Lung (tissue), 16 donors: ENCODE data around the gene SERPIND1. TPM values are rescaled to one million over a fixed set of nuclear protein-coding genes. Genes with fewer than 3 reads are reported as not detected.

Experiments
- ATAC-seq: fragments of 200-7000 bp; cut with Tn5 transposase; one replicate; pipeline ENCODE4 v1.9.1; 2020; ENCODE audit warnings: moderate number of reproducible peaks; ENCODE audit not compliant: insufficient read depth, low FRiP score
- DNase-seq, 3 donors: peaks; one replicate each; pipeline ENCODE4 v3.0.0-alpha.2; 2013 to 2017
- H3K27ac ChIP-seq, 2 donors: one replicate each; pipeline ENCODE4 v1.5.1; 2013; ENCODE audit warnings: mild to moderate bottlenecking in 2 of 2, moderate library complexity in 2 of 2, control low read depth in 1 of 2, inconsistent platforms in 1 of 2, low read depth in 1 of 2, low read length in 1 of 2
- H3K27me3 ChIP-seq, 3 donors: one replicate each; pipeline ENCODE4 v1.5.1; 2013; ENCODE audit warnings: low read length in 2 of 3; ENCODE audit not compliant: control insufficient read depth in 3 of 3, insufficient read depth in 3 of 3
- H3K36me3 ChIP-seq, 4 donors: one replicate each; pipeline ENCODE4 v1.5.1; 2013; ENCODE audit warnings: low read length in 4 of 4, mild to moderate bottlenecking in 1 of 4, moderate library complexity in 1 of 4; ENCODE audit not compliant: control insufficient read depth in 4 of 4, insufficient read depth in 4 of 4
- H3K4me1 ChIP-seq, 5 donors: one replicate each; pipeline ENCODE4 v1.5.1; 2013; ENCODE audit warnings: low read length in 5 of 5, mild to moderate bottlenecking in 2 of 5, moderate library complexity in 1 of 5; ENCODE audit not compliant: control insufficient read depth in 5 of 5, insufficient read depth in 5 of 5
- H3K4me3 ChIP-seq: one replicate; pipeline ENCODE4 v1.5.1; 2013; ENCODE audit warnings: mild to moderate bottlenecking, control low read depth, moderate library complexity
- H3K9ac ChIP-seq, 2 donors: one replicate each; pipeline ENCODE4 v1.5.1; 2013; ENCODE audit warnings: low read length in 2 of 2, control low read depth in 1 of 2; ENCODE audit not compliant: insufficient read depth in 1 of 2
- H3K9me3 ChIP-seq, 4 donors: one replicate each; pipeline ENCODE4 v1.5.1; 2013; ENCODE audit warnings: low read length in 3 of 4, mild to moderate bottlenecking in 1 of 4, moderate library complexity in 1 of 4; ENCODE audit not compliant: control insufficient read depth in 4 of 4, insufficient read depth in 3 of 4
- WGBS, 2 donors: extraction: QIAGEN DNeasy Blood & Tissue Kit; methylation state at CpG; one replicate each; pipeline ENCODE4 v1.1.7; 2013; 5-methylcytosine and 5-hydroxymethylcytosine counted together
- long read RNA-seq, 5 donors: transcript quantifications; one replicate each; lab custom pipeline, GENCODE V29; 2026
- polyA plus RNA-seq, 2 donors: library from polyadenylated mRNA; stranded (reverse); fragments of 200-250 nt; gene quantifications; one replicate each; pipeline ENCODE4 v1.2.1, GENCODE V29; 2013
- total RNA-seq, 2 donors: library from RNA; depleted of rRNA in 1 of 2; stranded (reverse); fragments of >200 nt in 1 of 2; gene quantifications; one replicate each; pipeline ENCODE4 v1.2.1, GENCODE V29; 2014 to 2021
- TF ChIP-seq, protein P1 (sequence below): IDR thresholded peaks from 2 replicates; pipeline ENCODE4 v1.5.1; 2012; ENCODE audit warnings: mild to moderate bottlenecking; ENCODE audit errors: control extremely low read depth, extremely low read depth
- donor health status: control.
- donor health status: control.
- donor health status: Bipolar disorder and iron deficiency.
- donor health status: healthy.
- donor health status: DM: yes; HTN: yes; CAD: no.

Gene SERPIND1, protein sequence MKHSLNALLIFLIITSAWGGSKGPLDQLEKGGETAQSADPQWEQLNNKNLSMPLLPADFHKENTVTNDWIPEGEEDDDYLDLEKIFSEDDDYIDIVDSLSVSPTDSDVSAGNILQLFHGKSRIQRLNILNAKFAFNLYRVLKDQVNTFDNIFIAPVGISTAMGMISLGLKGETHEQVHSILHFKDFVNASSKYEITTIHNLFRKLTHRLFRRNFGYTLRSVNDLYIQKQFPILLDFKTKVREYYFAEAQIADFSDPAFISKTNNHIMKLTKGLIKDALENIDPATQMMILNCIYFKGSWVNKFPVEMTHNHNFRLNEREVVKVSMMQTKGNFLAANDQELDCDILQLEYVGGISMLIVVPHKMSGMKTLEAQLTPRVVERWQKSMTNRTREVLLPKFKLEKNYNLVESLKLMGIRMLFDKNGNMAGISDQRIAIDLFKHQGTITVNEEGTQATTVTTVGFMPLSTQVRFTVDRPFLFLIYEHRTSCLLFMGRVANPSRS
- under 1 TPM; 0.64 to 0.85 TPM for total RNA-seq
- 1 to 10 TPM in 1 of 2 donors, under 1 TPM in 1; 0.02 to 2.0 TPM for polyA plus RNA-seq
- long read RNA-seq, donor 1 = 0 reads
- long read RNA-seq, donor 2 = 0 reads
- long read RNA-seq, donor 3 = 0 reads
- long read RNA-seq, donor 4 = 0 reads
- long read RNA-seq, donor 5 = 0 reads

DNA sequence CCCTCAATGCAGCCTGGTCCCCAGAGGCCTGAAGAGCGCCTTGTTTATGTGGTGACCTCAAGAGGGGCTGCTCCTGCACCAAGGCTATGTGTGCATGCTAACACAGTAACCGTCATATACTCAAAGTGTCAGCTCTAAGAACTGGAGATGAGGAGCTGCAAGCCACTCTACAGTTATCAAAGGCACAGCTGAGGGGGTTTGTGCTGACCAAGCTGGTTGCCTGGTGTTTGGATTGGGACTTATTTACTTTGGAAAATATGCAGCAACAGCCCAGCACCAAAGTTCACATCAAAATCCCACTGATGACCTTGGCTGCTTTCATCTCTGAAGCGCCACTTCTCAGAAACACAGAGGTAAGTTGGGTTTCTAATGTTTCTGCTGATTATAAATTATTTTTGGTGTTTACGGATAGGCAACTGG, at the start of gene SERPIND1:
TSS of gene SERPIND1 (plus strand) at position 321 of the 420 bp plus-strand sequence. CDS start 5,200 bp downstream, outside the sequence.
- WGBS, 2 donors = 82 to 94% methylated on average over 4 of the region's 4 CpGs
- Histone ChIP-seq H3K27me3 (no peaks in the 10 kb centered on the region), H3K9me3 (no peaks in the 10 kb centered on the region), H3K9ac (no peak within 1 kb of the TSS), H3K4me1 (peaks cover 0 to 7% (median 0%) of the 10 kb centered on the region in 5 donors), H3K27ac (no peak within 1 kb of the TSS), H3K4me3 (no peak within 1 kb of the TSS), H3K36me3 (peaks cover 0 to 15% (median 1%) of the 10 kb centered on the region in 4 donors)
- DNase-seq (no peak), ATAC-seq (no peak)
- TF ChIP-seq, protein P1, sequence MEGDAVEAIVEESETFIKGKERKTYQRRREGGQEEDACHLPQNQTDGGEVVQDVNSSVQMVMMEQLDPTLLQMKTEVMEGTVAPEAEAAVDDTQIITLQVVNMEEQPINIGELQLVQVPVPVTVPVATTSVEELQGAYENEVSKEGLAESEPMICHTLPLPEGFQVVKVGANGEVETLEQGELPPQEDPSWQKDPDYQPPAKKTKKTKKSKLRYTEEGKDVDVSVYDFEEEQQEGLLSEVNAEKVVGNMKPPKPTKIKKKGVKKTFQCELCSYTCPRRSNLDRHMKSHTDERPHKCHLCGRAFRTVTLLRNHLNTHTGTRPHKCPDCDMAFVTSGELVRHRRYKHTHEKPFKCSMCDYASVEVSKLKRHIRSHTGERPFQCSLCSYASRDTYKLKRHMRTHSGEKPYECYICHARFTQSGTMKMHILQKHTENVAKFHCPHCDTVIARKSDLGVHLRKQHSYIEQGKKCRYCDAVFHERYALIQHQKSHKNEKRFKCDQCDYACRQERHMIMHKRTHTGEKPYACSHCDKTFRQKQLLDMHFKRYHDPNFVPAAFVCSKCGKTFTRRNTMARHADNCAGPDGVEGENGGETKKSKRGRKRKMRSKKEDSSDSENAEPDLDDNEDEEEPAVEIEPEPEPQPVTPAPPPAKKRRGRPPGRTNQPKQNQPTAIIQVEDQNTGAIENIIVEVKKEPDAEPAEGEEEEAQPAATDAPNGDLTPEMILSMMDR = no peak

DNA sequence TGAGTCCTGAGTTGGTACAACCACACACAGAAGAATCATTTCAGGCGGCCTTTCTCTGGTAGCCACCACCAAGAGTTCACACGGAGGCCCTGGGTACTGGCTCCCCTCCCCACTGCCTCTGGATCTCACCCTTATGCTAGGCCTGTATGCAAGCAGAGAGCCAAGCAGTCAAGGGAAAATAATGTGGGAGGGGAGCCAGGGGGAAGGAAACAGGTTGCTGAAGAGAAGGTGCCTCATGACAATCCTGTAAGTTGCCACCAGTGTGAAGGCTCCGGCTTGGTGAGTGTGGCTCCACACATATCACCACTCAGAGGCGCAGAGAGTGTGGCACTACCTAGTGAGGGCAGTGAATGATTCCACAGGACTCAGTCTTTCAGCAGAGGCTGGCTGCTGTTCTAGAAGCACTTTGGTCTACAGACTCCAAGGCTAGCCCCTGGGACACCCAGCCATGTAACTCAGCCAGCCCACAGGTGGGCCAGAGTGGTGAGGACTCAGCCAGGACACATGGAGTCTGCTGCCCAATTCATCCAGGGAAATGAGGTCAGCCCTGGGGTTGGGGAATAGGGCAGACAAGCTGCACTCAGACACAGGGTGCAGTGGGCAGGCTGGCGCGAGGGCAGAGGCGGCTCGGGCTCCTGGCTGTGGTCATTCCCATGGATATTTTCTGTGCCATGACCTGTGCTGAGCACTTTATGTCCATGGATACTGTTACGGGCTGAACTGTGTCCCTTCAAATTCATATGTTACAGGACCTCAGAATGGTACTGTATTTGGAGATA, 49.0 kb upstream of the SERPIND1 start:
- peaks cover 0 to 52% (median 16%) of the 10 kb centered on the region in 4 donors for H3K36me3 ChIP-seq
- no peak overlapping the region for H3K9ac ChIP-seq
- no peaks in the 10 kb centered on the region for H3K27me3 ChIP-seq
- no peaks in the 10 kb centered on the region for H3K4me1 ChIP-seq
- TF ChIP-seq, protein P1 = no peak
- DNase-seq = no peak
- H3K9me3 ChIP-seq = no peaks in the 10 kb centered on the region
- H3K4me3 ChIP-seq = no peak overlapping the region
- H3K27ac ChIP-seq = no peak overlapping the region
- 92 to 94% methylated on average over 9 of the region's 9 CpGs for WGBS, 2 donors
- ATAC-seq = no peak

DNA sequence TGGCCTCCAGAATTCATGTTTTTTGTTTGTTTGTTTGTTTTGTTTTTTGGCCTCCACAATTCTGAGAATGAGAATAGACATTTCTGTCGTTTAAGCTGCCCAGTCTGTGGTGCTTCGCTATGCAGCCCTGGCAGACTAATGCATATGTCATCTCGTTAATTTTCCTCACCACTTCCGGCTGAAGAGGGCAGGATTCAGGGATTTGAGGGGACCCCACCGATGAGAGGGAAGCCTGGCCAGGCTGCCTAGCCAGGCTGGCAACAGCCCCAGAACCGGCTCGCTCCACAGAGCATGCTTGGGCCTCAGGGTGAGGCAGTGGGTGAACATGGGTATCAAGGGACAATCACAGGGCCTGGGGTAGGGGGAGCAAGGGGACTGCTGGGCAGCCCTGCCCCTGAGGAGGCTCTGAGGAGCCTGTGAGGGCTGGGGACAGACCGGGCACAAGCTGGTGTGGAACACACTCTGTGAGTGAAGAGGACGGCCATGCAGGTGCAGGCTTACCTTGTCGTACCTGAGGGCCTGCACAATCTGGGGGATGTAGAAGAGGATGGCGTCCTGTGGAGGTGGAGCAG, 47.8 kb upstream of the SERPIND1 start:
- TF ChIP-seq, protein P1 = no peak
- Histone ChIP-seq H3K27me3 (no peaks in the 10 kb centered on the region), H3K4me3 (no peak overlapping the region), H3K4me1 (no peaks in the 10 kb centered on the region), H3K9ac (no peak overlapping the region), H3K27ac (no peak overlapping the region), H3K9me3 (no peaks in the 10 kb centered on the region), H3K36me3 (peaks cover 0 to 45% (median 17%) of the 10 kb centered on the region in 4 donors)
- DNase-seq (no peak), ATAC-seq (no peak)
- 90% methylated on average over 11 of the region's 11 CpGs for WGBS, 2 donors
